ENCODE data around the gene IRF3. TPM values are rescaled to one million over a fixed set of nuclear protein-coding genes. Genes with fewer than 3 reads are reported as not detected.

The IRF3 gene
- total RNA-seq, 1 experiment from 2014 or later: 205 TPM

DNA sequence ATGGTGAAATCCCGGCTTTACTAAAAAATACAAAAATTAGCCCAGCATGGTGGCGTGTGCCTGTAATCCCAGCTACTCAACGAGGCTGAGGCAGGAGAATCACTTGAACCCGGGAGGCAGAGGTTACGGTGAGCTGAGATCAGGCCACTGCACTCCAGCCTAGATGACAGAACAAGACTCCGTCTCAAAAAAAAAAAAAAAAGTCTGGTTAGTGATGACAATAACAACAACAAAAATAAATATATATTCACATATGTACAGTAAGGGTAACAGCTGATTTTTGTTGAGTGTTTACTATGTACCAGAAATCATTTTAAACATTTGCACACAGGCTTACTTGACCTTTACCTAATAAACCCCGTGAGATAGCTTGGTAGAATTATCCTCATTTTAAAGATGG lies 48.7 kb downstream of the IRF3 start:
- Histone ChIP-seq H4K91ac (ENCODE audit: insufficient read length, low read depth, low read length) (no peak overlapping the region), H2AK5ac (ENCODE audit: insufficient read length, low read length) (no peak overlapping the region), H4K8ac (replicated peaks; ENCODE audit: insufficient read length, low read depth, low read length) (no peak overlapping the region), H4K20me1 (ENCODE audit: control insufficient read depth, insufficient read depth, insufficient read length) (no peaks in the 10 kb centered on the region), H2BK12ac (ENCODE audit: insufficient read length, low read depth, low read length) (no peak overlapping the region), H3K23ac (ENCODE audit: insufficient read length, low read depth, low read length) (no peak overlapping the region), H3K4ac (ENCODE audit: low read depth, low read length) (no peak overlapping the region), H3K27me3 (ENCODE audit: insufficient read depth, low read length) (no peaks in the 10 kb centered on the region), H4K5ac (ENCODE audit: insufficient read length, low read depth, low read length) (no peak overlapping the region), H2BK20ac (ENCODE audit: low read depth, low read length, poor library complexity, severe bottlenecking) (no peak overlapping the region), H3K14ac (ENCODE audit: insufficient read depth, low read length) (no peak overlapping the region), H3K9ac (ENCODE audit: extremely low read depth, insufficient read length, low read length) (no peak overlapping the region), H2AFZ (ENCODE audit: low read length) (no peak overlapping the region), H3K4me2 (ENCODE audit: insufficient read depth, insufficient read length, low read length) (no peak overlapping the region), H2BK5ac (ENCODE audit: insufficient read length, low read length) (no peak overlapping the region), H3K79me1 (ENCODE audit: insufficient read depth, low read depth, low read length, poor library complexity, severe bottlenecking) (no peaks in the 10 kb centered on the region), H2BK120ac (ENCODE audit: low read depth, low read length, poor library complexity, severe bottlenecking) (no peak overlapping the region), H3K23me2 (ENCODE audit: insufficient read length, low read depth, low read length, poor library complexity, severe bottlenecking) (no peaks in the 10 kb centered on the region), H3K56ac (ENCODE audit: insufficient read length, low read depth, low read length) (no peak overlapping the region), H2BK15ac (ENCODE audit: low read depth, low read length) (no peak overlapping the region), H3K27ac (ENCODE audit: insufficient read length, low read depth, low read length) (no peak overlapping the region), H3K9me3 (ENCODE audit: control insufficient read depth, low read depth, low read length) (no peaks in the 10 kb centered on the region), H3K4me1 (ENCODE audit: insufficient read depth, low read length) (no peaks in the 10 kb centered on the region), H3K18ac (ENCODE audit: insufficient read length, low read depth, low read length) (no peak overlapping the region), H3K79me2 (ENCODE audit: insufficient read depth, low read length) (no peaks in the 10 kb centered on the region; the same call in 1 of the 2 replicates), H3T11ph (ENCODE audit: low read length) (no peak overlapping the region)
- DNase-seq: no peak
- no peak overlapping the region for H3K4me3 Mint-ChIP-seq
- peaks cover 0 to 2% of the 10 kb centered on the region in 2 experiments; a peak in 1 of 4 replicates for H3K4me1 Mint-ChIP-seq
- no peaks in the 10 kb centered on the region; the same call in 1 of the 2 replicates for H3K27me3 Mint-ChIP-seq (ENCODE audit: low read depth)
- no CpG with 5 or more reads among the region's 7 CpGs for WGBS (ENCODE audit: extremely low coverage, insufficient read length, low lambda C conversion rate)
- TF ChIP-seq, protein P1, sequence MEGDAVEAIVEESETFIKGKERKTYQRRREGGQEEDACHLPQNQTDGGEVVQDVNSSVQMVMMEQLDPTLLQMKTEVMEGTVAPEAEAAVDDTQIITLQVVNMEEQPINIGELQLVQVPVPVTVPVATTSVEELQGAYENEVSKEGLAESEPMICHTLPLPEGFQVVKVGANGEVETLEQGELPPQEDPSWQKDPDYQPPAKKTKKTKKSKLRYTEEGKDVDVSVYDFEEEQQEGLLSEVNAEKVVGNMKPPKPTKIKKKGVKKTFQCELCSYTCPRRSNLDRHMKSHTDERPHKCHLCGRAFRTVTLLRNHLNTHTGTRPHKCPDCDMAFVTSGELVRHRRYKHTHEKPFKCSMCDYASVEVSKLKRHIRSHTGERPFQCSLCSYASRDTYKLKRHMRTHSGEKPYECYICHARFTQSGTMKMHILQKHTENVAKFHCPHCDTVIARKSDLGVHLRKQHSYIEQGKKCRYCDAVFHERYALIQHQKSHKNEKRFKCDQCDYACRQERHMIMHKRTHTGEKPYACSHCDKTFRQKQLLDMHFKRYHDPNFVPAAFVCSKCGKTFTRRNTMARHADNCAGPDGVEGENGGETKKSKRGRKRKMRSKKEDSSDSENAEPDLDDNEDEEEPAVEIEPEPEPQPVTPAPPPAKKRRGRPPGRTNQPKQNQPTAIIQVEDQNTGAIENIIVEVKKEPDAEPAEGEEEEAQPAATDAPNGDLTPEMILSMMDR (conservative IDR thresholded peaks at IDR 0.05): no peak
- H3K36me3 Mint-ChIP-seq (ENCODE audit: insufficient read depth in 1 of 3, low read depth in 3 of 3): peaks cover 56 to 80% (median 76%) of the 10 kb centered on the region in 3 experiments
- H3K27ac Mint-ChIP-seq: no peak overlapping the region
- H3K9me3 Mint-ChIP-seq: no peaks in the 10 kb centered on the region
